IPS DF 4.7 (cell line): ENCODE data around the gene VENTX.

Experiments used
- DNase-seq: peaks from one replicate; pipeline ENCODE4 v3.0.0-alpha.2; 2013; ENCODE audit warnings: low spot score; ENCODE audit errors: extremely low read depth

VENTX gene

GRCh38 chr10:133201948-133202725 lies 35.5 kb upstream of the VENTX start:
- no peak for DNase-seq

- DNase-seq, result no peak
Measured at GRCh38 chr10:133202778-133203651, 34.6 kb upstream of the VENTX start.

- DNase-seq, result no peak
Measured at GRCh38 chr10:133203652-133204195, 33.9 kb upstream of the VENTX start.

- no peak for DNase-seq
Measured at GRCh38 chr10:133204226-133205015, 33.2 kb upstream of the VENTX start.

- no peak for DNase-seq
Measured at GRCh38 chr10:133205146-133205545, 32.5 kb upstream of the VENTX start.

GRCh38 chr10:133206356-133207040 lies 31.2 kb upstream of the VENTX start:
- no peak for DNase-seq

GRCh38 chr10:133207041-133207600 lies 30.5 kb upstream of the VENTX start:
- DNase-seq, result no peak

- no peak for DNase-seq
Measured at GRCh38 chr10:133207627-133208026, 30.0 kb upstream of the VENTX start.

- DNase-seq, result no peak
Measured at GRCh38 chr10:133208466-133208865, 29.2 kb upstream of the VENTX start.

- DNase-seq, result no peak
Measured at GRCh38 chr10:133209117-133209516, 28.5 kb upstream of the VENTX start.

GRCh38 chr10:133209641-133210040 lies 28.0 kb upstream of the VENTX start:
- DNase-seq, result no peak

- DNase-seq, result no peak
Measured at GRCh38 chr10:133210398-133211140, 27.1 kb upstream of the VENTX start.

GRCh38 chr10:133211141-133211830 lies 26.4 kb upstream of the VENTX start:
- DNase-seq, result no peak

GRCh38 chr10:133211959-133212852 lies 25.4 kb upstream of the VENTX start:
- no peak for DNase-seq

- no peak for DNase-seq
Measured at GRCh38 chr10:133212853-133213494, 24.7 kb upstream of the VENTX start.

GRCh38 chr10:133213641-133214467 lies 23.8 kb upstream of the VENTX start:
- no peak for DNase-seq
